Measurements from ENCODE around the gene STAMBPL1.

DNA sequence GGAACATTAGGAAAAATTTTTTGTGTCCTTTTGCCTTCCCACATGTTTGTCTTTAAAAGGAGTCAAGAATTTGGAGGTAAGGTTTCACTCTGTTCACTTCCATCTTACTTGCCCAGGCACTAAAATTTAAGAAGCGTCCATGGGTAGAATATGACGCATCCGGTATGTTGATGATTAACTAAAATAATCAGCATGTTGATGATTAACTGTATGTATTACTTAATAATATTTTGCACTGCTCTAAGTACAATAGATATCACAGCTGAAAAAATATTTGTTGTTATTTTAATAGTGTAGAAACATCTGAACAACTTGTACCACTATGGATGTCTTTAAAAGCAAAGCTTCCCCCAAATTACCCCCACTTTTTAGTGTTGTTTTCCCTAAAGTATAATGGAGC lies 39.9 kb upstream of the STAMBPL1 start:
- TF ChIP-seq, protein P1, sequence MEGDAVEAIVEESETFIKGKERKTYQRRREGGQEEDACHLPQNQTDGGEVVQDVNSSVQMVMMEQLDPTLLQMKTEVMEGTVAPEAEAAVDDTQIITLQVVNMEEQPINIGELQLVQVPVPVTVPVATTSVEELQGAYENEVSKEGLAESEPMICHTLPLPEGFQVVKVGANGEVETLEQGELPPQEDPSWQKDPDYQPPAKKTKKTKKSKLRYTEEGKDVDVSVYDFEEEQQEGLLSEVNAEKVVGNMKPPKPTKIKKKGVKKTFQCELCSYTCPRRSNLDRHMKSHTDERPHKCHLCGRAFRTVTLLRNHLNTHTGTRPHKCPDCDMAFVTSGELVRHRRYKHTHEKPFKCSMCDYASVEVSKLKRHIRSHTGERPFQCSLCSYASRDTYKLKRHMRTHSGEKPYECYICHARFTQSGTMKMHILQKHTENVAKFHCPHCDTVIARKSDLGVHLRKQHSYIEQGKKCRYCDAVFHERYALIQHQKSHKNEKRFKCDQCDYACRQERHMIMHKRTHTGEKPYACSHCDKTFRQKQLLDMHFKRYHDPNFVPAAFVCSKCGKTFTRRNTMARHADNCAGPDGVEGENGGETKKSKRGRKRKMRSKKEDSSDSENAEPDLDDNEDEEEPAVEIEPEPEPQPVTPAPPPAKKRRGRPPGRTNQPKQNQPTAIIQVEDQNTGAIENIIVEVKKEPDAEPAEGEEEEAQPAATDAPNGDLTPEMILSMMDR (IDR thresholded peaks at IDR 0.05), result no peak
- TF ChIP-seq POLR2A (IDR thresholded peaks at IDR 0.05), result no peak

Data from heart left ventricle (tissue), 13 donors.